ENCODE results near the gene ADCY1. TPM values are rescaled to one million over a fixed set of nuclear protein-coding genes. Genes with fewer than 3 reads are reported as not detected.
"Not testable (repeated sequence)": the region's sequence is repeated elsewhere in the genome, so short reads cannot be mapped to it uniquely, and the experiment has no call there.

ADCY1 gene
- total RNA-seq, 1 donor from 2014 or later, result 2.4 TPM

DNA sequence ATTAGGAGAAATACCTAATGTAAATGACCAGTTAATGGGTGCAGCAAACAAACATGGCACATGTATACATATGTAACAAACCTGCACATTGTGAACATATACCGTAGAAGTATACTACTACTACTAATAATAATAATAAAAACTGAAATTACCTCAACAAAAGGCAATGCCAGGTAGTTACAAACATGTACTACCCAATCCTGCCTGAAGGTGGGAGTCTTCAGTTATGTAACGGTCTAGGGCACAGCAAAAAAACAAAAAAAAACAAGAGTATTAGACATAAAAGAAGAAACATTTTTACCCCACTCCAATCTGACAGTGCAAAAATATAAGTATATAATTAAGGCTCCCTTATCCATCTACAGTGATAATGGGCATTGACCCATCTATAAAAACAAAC is 182.6 kb downstream of the ADCY1 start:
- peaks cover 15% of the 10 kb centered on the region for H3K36me3 ChIP-seq
- ATAC-seq; intact Hi-C loops (cut with DNase I); H3K9me3 ChIP-seq; H3K4me3 ChIP-seq; H3K27me3 ChIP-seq (ENCODE audit: low read depth); H3K4me1 ChIP-seq; DNase-seq; H3K27ac ChIP-seq: not testable (repeated sequence)
- TF ChIP-seq, protein P1, sequence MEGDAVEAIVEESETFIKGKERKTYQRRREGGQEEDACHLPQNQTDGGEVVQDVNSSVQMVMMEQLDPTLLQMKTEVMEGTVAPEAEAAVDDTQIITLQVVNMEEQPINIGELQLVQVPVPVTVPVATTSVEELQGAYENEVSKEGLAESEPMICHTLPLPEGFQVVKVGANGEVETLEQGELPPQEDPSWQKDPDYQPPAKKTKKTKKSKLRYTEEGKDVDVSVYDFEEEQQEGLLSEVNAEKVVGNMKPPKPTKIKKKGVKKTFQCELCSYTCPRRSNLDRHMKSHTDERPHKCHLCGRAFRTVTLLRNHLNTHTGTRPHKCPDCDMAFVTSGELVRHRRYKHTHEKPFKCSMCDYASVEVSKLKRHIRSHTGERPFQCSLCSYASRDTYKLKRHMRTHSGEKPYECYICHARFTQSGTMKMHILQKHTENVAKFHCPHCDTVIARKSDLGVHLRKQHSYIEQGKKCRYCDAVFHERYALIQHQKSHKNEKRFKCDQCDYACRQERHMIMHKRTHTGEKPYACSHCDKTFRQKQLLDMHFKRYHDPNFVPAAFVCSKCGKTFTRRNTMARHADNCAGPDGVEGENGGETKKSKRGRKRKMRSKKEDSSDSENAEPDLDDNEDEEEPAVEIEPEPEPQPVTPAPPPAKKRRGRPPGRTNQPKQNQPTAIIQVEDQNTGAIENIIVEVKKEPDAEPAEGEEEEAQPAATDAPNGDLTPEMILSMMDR (IDR thresholded peaks at IDR 0.05), result peak; percentile 23

DNA sequence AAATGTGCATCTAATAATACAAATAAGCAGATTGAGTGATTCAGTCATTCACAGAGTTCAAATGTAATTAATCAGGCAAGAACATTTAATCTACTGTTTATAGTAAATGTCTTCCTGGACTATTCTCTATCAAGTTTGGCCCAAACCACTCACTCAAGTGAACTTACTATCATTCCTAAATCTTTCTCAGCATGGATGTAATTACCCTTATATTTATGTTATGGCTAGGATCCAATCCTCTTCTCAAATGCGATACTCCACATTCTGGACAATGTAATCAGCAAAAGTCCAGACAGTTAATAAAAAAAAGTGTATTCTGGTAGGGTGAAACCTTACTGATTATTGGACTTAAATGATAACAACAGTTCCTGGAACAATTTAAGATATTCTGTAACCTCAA is 185.3 kb downstream of the ADCY1 start:
- ATAC-seq; H3K4me3 ChIP-seq; H3K27ac ChIP-seq; H3K27me3 ChIP-seq (ENCODE audit: low read depth); H3K4me1 ChIP-seq; DNase-seq; H3K9me3 ChIP-seq; intact Hi-C loops (cut with DNase I): not testable (repeated sequence)
- peaks cover 15% of the 10 kb centered on the region for H3K36me3 ChIP-seq

DNA sequence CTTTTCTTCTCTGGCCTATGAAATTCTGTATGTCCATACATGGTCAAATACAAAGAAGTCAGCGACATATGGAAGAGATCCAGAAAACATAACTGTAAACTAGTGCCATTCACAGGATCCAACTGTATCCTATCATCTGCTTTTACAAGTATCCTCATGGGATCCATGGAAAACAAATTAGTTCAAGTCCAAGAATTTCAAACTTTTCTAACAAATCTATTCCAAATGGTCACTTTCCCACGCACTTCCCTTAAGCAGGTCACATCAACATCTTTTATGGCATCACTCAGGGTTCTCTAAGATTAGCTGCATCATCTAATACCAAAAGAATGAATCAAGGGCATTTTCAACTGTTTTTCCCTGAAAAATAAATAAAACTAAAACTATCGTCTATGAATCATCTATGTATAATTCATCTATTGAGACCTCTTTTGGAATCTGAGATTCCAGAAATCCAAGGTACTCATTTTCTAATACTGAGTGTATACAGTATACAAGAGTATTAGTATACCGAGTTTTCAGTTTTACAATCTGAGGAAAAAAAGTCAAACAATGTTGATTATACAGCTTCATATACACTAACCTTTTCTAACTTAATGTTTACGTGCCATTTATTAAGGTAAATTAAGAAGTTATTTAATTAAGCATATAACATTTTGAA is 187.5 kb downstream of the ADCY1 start:
- intact Hi-C loops (cut with DNase I); H3K4me3 ChIP-seq; H3K9me3 ChIP-seq; H3K27me3 ChIP-seq (ENCODE audit: low read depth); DNase-seq; H3K4me1 ChIP-seq; H3K36me3 ChIP-seq: not testable (repeated sequence)
- H3K27ac ChIP-seq, result peak overlapping the region; percentile 38
- ATAC-seq, result peak in 1 of 2 donors; percentile 36

DNA sequence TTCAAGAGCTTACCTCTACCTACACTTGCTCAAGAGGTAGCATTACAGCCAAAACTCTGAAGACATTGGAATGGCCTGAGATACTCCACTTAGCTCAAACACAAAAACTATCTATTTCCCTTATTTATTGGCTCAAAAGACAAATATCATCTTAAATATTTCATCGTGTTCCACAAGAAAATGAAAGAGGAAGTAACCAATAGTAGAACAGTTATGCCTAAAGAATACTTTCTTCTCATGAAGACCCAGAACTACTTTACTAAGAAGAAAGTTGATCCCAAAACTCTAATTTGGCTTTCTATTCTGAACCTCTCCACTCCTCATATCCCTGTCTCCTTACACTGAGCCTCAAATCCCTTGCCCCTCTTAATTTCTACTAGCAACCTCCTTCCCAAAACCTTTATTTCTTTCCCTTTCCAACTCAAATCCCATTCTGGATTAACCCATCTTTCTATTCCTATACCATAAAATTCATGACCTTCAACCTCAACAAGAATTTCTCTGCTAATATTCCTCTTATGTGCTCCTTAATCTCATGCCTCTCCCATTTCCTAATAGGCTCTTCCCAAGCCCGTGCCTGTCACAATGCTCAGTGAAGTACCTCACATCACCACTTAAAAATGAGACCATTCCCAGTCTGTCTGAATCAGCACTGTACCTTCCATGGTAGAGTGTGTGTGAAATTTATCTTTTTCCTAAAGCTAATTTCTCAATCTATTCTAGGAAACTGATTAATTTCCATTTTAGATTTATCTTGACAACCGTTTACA is 188.2 kb downstream of the ADCY1 start:
- intact Hi-C loops (cut with DNase I); H3K4me1 ChIP-seq; H3K9me3 ChIP-seq; H3K27me3 ChIP-seq (ENCODE audit: low read depth); DNase-seq; H3K36me3 ChIP-seq; H3K4me3 ChIP-seq: not testable (repeated sequence)
- ATAC-seq, result peak in 1 of 2 donors; percentile 41
- H3K27ac ChIP-seq, result peak overlapping the region; percentile 38

DNA sequence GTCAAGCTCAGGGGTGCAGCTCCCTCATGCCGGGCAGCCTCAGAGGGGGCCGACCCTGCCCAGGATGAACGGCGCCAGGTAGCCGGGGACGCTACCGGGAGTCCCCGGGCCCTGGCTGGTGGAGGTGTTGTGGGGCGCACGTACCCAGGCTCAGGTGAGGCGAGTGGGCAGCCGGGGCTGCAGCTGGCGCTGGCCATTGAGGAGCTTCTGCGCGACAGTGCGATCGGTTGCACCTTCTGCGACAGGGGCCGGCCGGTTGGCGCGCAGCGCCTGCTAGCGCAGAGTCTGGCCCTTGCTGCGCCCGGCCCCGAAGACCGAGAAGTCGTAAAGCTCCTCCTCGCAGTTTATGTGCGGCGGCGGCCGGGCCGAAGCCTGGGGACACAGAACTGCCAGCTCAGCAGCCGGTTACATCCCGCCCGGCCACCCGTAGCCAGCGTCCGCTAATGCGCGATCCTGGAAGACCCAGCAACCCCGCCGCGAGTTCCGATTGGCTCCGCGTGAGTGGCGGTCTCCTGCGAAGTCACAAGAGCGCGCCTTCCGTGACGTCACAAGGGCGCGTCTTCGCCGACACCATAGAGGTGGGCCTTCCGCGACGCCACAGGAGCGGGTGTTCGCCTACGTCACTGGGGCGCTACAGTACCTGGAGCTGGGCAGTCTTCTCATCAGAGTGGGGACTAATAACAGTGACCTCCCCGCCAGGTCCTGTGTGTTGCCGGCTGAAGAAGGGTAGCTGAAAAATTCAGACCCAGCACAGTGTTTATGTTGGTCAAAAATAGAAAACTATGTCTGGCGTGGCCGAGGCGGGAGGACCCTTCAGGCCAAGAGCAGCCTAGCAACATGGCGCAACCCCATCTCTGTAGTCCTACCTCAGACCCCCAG is 194.6 kb downstream of the ADCY1 start:
- intact Hi-C loops (cut with DNase I); H3K36me3 ChIP-seq; H3K4me1 ChIP-seq; H3K27me3 ChIP-seq (ENCODE audit: low read depth); H3K9me3 ChIP-seq: not testable (repeated sequence)
- Histone ChIP-seq H3K27ac (peak overlapping the region; percentile 92), H3K4me3 (peak overlapping the region; percentile 77)
- DNase-seq (peak; percentile 99), ATAC-seq (peak; percentile 100)

DNA sequence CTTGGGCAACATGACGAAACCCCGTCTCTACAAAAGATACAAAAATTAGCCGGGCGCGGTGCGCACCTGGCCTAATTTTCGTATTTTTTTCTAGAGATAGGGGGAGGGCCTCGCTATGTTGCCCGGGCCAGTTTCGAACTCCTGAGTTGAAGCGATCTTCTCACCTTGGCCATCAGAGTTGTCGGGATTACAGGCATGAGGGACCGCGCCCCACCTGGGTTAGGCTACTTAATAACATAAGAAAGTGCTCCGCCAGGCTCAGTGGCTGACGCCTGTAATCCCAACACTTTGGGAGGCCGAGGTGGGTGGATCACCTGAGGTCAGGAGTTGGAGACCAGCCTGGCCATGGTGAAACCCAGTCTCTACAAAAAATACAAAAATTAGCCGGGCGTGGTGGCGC is 195.5 kb downstream of the ADCY1 start:
- Histone ChIP-seq H3K27ac (peak overlapping the region; percentile 92), H3K4me3 (peak overlapping the region; percentile 77)
- ATAC-seq; H3K4me1 ChIP-seq; intact Hi-C loops (cut with DNase I); DNase-seq; H3K27me3 ChIP-seq (ENCODE audit: low read depth); H3K9me3 ChIP-seq; H3K36me3 ChIP-seq: not testable (repeated sequence)
